LNCAP (cell line): Measurements from ENCODE around the gene PTAFR.

Experiments used
- CTCF ChIP-seq: fragments of 450-650 bp; IDR thresholded peaks from 2 replicates; pipeline ENCODE4 v1.5.1; 2017; ENCODE audit warnings: mild to moderate bottlenecking

The PTAFR gene

GRCh38 chr1:28159243-28159642, 17.2 kb downstream of the PTAFR start:
- TF ChIP-seq CTCF = no peak

- TF ChIP-seq CTCF = no peak
These were observed 18.6 kb downstream of the PTAFR start for GRCh38 chr1:28157894-28158293.

- no peak for TF ChIP-seq CTCF
These were observed 19.7 kb downstream of the PTAFR start for GRCh38 chr1:28156821-28157220.

- TF ChIP-seq CTCF = no peak
These were observed 20.9 kb downstream of the PTAFR start for GRCh38 chr1:28155628-28156027.

GRCh38 chr1:28154078-28154594, 22.4 kb downstream of the PTAFR start:
- TF ChIP-seq CTCF = no peak

- no peak for TF ChIP-seq CTCF
These were observed 26.2 kb downstream of the PTAFR start for GRCh38 chr1:28150125-28150780.

- no peak for TF ChIP-seq CTCF
These were observed 27.7 kb downstream of the PTAFR start for GRCh38 chr1:28148880-28149195.
